GM21576 (cell line): ENCODE results near the gene NUMB.

Source experiments
- ATAC-seq: cut with Tn5 transposase; IDR thresholded peaks from one replicate; pipeline ENCODE4 v1.9.1; 2021; ENCODE audit warnings: mild to moderate bottlenecking, moderate library complexity; ENCODE audit not compliant: unreplicated experiment

NUMB gene

GRCh38 chr14:73458183-73458976 lies at the start of gene NUMB:
TSS of gene NUMB (minus strand) at chr14:73458546. CDS start at chr14:73355751, 102,795 bp downstream.
- peak; percentile 93 for ATAC-seq

DNA sequence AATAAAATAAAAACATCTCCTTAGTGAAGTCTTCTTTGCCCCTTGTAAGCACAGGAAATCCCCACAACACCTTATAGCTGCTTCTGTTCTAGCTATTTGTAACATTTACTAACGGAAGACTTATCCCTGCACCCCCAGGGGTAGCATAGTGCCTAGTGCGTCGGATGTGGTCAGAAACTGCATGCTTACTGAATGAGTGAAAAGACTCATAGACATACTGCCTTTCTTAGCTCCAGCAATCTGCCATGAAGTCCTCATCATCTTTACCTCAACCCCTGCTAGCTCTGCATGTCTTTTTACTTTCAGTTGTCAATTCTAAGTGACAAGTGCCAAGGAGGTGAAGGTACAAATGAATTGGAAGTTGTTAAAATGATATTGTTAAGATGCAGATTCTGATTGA lies 45.3 kb upstream of the NUMB start:
- no peak for ATAC-seq

GRCh38 chr14:73502017-73502619 lies 43.8 kb upstream of the NUMB start:
- no peak for ATAC-seq

DNA sequence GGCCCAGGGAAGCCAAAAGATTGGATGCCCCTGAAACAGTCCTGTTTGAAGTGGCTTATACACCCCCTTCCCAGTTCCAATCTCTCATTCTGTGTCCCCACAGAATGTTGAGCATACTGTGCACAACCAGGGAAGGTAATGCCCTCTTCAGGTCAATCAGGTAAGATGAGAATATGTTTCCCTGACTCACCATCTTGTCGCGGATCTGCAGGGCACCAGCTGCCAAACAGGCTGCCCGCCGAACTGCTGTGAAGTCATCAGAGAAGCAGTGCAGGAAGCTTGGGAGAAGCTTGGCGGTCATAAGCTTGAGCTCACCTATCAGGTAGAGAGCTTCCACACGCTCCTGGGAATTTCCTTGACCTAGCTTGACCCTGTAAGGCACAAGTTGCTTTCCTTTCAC lies 42.0 kb upstream of the NUMB start:
- no peak for ATAC-seq

DNA sequence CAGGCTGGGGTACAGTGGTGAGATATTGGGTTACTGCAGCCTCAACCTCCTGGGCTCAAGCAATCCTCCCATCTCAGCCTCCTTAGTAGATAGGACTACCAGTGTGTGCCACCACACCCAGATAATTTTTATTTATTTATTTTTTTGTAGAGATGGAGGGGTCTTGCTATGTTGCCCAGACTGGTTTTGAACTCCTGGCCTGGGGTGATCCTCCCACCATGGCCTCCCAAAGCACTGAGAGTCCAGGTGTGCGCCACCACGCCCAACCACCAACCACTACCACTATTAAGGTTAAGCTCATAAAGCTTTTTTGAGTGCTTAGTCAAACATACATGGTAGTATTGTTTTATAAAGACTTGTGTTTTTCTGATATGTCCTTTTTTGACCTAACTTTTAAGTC lies 36.2 kb upstream of the NUMB start:
- ATAC-seq = no peak

- no peak for ATAC-seq
Observed at GRCh38 chr14:73492670-73493069, 34.3 kb upstream of the NUMB start.

DNA sequence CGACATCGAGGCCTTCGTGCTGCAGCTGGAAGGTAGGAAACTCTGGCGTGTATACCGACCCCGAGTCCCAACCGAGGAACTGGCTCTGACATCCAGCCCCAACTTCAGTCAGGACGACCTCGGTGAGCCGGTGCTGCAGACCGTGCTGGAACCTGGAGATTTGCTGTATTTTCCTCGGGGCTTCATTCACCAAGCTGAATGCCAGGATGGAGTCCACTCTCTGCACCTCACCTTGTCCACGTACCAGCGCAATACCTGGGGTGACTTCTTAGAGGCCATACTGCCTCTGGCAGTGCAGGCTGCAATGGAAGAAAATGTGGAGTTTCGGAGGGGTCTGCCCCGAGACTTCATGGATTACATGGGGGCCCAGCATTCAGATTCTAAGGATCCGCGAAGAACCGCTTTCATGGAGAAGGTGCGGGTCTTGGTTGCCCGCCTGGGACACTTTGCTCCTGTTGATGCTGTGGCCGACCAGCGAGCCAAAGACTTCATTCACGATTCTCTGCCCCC lies 33.8 kb upstream of the NUMB start:
- no peak for ATAC-seq

DNA sequence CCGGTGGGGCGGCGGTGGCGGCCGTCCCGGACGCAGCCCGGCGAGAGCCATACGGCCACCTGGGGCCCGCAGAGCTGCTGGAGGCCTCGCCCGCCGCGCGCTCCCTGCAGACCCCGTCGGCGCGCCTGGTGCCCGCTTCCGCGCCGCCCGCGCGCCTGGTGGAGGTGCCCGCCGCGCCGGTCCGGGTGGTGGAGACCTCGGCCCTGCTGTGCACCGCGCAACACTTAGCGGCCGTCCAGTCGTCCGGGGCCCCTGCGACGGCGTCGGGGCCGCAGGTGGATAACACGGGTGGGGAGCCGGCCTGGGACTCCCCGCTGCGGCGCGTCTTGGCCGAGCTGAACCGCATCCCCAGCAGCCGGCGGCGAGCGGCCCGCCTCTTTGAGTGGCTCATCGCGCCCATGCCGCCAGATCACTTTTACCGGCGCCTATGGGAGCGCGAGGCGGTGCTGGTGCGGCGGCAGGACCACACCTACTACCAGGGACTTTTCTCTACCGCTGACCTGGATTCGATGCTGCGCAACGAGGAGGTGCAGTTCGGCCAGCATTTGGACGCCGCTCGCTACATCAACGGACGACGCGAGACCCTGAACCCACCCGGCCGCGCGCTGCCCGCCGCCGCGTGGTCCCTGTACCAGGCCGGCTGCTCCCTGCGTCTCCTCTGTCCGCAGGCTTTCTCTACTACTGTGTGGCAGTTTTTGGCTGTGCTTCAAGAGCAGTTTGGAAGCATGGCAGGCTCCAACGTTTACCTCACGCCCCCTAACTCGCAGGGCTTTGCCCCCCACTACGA lies 33.1 kb upstream of the NUMB start:
- ATAC-seq = peak; percentile 52

DNA sequence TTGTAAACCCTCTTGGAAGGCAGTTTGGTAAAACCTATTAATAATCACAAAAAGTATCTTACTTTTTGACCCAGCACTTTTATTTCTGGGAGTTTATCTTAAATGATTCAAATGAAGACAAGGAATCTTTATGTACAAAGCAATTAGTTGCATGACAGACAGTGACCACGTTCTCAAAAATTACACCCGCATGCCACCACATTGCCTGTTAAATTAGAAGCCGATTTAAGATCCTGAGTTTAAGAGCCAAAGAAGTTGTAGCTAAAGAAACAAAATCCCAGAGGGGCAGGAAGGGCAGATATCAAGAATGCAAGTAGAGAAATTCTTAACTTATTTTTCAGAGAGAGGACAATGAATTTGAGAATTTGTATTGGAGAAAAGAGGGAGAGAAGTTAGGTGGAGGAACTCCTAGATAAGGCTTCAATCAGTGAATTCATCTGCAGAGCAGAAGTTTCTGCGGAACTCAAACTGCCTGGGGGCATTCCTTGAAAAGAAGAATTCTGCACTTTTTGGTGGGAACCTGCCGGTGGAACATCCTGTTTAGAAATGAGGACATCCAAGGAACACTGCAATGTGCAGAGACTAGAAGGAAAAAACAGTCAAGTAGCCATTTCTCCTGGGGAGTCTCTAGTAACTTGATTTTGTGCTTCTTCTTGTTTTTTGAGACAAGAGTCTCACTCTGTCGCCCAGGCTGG lies 31.3 kb upstream of the NUMB start:
- no peak for ATAC-seq

GRCh38 chr14:73478684-73479083 lies 20.3 kb upstream of the NUMB start:
- ATAC-seq = no peak

DNA sequence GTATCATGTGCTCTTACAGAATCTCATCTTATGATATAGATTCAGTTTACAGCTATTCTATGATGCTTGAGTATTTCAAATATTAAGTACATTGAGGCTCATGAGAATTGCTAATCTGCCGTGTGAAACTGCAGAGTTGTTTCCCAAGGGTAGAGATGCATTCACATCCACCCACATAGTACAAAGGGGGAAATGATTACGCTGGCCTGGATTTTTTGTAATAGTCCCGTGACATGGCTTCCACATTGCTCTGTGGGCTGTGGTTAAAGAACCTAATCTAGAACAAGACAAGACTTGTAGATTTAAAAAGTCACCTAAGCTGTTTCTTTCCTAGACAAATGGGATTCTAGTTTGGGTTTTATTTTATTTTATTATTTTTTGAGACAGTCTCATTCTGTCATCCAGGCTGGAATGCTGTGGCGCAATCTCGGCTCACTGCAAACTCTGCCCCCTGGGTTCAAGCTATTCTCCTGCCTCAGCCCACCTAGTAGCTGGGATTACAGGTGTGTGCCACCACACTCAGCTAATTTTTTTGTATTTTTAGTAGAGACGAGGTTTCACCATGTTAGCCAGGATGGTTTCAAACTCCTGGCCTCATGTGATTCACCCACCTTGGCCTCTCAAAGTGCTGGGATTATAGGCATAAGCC lies 19.4 kb upstream of the NUMB start:
- ATAC-seq = no peak

DNA sequence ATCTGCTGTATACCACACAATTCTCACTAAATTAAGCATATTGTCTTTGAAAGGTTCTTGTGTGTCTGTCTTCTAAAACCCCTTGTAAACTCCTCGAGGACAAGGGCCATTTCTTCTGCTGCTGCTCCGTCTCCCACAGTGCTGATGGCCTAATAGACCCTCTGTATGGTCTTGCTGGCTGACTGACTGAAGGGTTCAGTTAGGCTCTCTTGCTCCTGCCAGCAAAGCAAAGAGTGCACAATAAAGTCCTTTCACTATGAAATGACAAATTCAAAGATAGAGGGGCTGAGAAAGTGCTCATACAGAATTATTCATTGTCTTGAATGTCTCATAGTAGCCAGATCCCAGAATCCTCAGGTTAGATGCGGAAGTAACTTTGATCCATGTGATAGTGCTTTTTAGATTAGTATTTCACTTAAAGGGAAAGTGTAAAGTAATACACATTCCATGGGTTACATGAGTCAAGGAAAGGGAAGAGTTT lies 18.1 kb upstream of the NUMB start:
- ATAC-seq = no peak

DNA sequence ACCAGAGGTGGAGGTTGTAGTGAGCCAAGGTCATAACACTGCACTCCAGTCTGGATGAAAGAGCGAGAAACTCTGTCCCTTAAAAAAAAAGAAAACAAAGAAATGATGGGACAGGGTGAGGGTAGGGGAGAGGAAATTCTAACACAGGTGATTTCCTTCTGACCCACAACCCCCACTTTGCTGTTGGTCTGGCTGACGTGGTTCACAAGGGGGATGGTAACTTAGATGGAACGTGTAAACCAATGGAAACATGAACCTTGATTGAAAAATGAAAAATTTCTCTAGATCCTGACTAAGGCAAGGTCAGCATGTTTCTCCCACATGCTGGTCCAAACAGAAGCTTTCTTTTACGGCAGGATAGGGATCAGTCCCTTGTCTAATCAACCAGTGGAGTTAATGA lies 16.6 kb upstream of the NUMB start:
- no peak for ATAC-seq

DNA sequence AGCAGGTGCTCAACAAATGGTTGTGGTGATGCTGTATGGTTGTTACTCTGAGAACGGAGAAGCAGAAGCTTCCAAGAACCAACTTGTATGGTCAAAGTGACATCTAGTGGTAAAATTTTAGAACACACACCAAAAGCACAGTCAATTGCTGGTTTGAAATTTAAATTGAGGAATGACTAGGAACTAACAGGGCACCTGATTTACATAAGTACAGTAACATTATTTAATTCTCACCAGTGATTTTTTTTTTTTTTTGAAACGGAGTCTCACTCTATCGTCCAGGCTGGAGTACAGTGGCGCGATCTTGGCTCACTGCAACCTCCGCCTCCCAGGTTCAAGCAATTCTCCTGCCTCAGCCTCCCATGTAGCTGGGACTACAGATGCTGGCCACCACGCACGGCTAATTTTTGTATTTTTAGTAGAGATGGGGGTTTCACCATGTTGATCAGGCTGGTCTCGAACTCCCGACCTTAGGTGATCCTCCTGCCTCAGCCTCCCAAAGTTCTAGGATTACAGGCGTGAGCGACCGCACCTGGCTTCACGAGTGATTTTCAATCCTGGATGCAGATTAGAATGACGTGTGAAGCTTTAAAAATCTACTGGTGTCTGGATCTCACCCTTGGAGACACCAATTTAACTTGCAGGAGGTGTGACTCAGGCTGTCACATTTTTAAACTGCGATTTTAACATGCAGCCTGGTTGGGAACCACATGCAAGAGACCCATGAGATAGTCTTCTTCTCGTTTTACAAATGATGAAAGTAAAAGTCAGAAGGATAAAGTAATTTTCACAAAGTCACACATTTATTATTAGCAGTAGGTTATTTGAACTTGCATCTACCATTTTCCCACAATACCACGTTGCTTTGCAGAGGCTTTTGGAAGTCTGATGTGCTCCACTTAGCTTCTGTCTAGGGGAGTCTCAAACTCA lies 14.1 kb upstream of the NUMB start:
- no peak for ATAC-seq

GRCh38 chr14:73471582-73472184 lies 13.3 kb upstream of the NUMB start:
- ATAC-seq = no peak

DNA sequence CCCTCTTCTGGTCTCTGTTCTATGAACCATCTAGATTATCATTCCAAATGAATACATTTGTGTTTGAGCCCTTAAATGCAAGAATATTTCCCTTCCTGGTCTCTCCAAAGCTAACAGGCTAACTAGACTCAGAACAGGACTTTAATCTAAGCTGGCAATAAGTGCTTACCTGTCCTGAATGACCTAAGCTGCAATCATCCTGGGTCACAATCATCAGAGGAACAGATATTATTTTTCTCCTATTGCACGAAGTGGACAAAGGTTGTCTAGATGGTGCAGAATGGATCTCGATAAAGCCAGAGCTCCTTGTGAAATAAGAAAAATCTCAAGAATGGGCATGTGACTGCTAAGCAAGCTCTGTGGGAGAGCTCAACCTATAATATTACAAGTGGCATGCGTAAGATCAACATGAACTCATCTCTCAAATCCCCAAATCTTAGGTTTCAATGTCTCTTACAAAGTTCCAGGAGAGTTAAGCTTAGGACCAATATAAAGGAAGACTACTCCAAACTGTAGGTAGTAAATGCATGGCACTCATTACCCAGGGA lies 10.6 kb upstream of the NUMB start:
- no peak for ATAC-seq

DNA sequence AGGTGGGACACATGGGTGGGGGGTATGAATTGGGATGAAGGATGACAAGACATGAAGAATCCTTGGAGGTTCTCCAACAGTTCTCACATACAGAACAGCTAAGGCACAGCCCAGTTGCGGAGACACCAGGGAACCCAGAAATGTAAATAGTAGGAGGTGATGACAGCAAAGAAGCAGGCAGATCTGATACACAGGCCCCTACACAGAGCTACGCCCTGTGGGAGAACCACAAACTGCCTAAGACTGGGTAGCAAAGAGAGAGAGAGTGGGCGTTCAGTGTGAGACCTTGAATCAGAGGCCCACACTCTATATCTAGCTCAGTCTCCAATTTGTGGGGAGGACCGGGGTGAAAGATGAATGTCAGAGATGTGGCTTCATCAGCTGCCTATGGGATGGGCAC lies 9.5 kb upstream of the NUMB start:
- no peak for ATAC-seq

- ATAC-seq = no peak
Observed at GRCh38 chr14:73467377-73467776, 9.0 kb upstream of the NUMB start.

DNA sequence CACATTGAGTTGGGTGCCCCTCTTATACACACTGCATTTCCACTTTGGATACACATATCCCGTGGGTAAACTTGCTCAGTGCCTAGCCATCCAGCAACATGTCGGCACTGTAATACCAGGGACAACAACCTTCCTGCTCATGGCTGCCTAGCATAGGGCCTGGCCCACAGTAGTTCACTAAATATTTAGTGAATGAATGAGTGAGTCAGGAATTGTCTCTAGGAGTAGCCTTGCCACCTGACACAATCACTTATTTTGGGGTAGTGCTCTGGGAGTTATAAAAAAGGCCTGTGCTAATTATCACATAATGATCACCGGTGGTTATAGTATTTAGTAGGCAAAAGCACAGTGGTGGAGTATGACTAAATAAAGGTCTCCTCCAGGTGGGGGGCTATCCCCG lies 8.5 kb upstream of the NUMB start:
- ATAC-seq = no peak
